Measurements from ENCODE around the gene CACNA1F. TPM values are rescaled to one million over a fixed set of nuclear protein-coding genes. Genes with fewer than 3 reads are reported as not detected.

CACNA1F gene
- total RNA-seq, 1 donor from 2014 or later, result 0.25 TPM

DNA sequence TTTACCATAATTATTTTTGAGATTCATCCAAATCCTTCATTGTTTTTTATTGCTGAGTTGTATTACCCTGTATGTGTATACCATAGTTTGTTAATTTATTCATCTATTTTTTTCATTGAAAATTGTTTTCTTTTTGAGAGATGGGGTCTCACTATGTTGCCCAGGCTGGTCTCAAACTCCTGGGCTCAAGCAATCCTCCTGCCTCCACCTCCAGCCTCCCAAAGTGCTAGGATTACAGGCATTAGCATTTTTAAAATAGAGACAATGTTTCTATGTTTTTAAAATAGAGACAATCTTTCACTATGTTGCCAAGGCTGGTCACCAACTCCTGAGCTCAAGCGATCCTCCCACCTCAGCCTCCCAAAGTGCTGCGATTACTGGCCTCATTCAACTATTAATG lies 72.2 kb downstream of the CACNA1F start:
- no peaks in the 10 kb centered on the region for H3K9me3 ChIP-seq
- H3K4me3 ChIP-seq, result no peak overlapping the region
- H3K36me3 ChIP-seq, result no peaks in the 10 kb centered on the region
- intact Hi-C loops (cut with DNase I), result no loop called here
- no peaks in the 10 kb centered on the region for H3K4me1 ChIP-seq
- no peaks in the 10 kb centered on the region for H3K27me3 ChIP-seq
- no peak for TF ChIP-seq POLR2AphosphoS5 (IDR thresholded peaks at IDR 0.05; ENCODE audit: insufficient read depth in 1 of 2, low read depth in 1 of 2)
- TF ChIP-seq, protein P1, sequence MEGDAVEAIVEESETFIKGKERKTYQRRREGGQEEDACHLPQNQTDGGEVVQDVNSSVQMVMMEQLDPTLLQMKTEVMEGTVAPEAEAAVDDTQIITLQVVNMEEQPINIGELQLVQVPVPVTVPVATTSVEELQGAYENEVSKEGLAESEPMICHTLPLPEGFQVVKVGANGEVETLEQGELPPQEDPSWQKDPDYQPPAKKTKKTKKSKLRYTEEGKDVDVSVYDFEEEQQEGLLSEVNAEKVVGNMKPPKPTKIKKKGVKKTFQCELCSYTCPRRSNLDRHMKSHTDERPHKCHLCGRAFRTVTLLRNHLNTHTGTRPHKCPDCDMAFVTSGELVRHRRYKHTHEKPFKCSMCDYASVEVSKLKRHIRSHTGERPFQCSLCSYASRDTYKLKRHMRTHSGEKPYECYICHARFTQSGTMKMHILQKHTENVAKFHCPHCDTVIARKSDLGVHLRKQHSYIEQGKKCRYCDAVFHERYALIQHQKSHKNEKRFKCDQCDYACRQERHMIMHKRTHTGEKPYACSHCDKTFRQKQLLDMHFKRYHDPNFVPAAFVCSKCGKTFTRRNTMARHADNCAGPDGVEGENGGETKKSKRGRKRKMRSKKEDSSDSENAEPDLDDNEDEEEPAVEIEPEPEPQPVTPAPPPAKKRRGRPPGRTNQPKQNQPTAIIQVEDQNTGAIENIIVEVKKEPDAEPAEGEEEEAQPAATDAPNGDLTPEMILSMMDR (IDR thresholded peaks at IDR 0.05), result no peak
- TF ChIP-seq POLR2A (IDR thresholded peaks at IDR 0.05), result no peak
- DNase-seq (ENCODE audit: extremely low spot score in 2 of 2), result no peak
- no peak overlapping the region for H3K27ac ChIP-seq

DNA sequence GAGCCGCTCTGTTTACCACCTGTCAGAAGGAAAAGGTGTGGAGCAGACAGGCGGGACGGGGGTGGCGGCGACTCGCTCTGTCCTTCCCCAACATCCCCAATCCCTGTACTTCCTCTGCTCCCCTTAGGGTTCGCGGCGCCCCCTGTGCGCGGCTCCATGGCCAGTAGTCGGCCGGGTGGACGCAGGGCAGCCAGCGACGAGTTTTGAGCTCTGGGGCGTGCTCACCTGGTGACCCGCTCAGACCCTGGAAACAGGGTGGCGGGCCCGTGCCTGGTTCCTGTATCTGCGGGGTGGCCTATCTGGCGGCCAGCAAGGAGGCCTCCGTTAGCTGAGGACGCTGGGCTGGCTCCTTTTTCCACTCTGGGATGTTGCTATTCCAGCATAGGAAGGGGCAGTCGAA lies 75.9 kb downstream of the CACNA1F start:
- H3K4me1 ChIP-seq, result no peaks in the 10 kb centered on the region
- no peaks in the 10 kb centered on the region for H3K27me3 ChIP-seq
- DNase-seq (ENCODE audit: extremely low spot score in 2 of 2), result no peak
- no peak overlapping the region for H3K27ac ChIP-seq
- H3K36me3 ChIP-seq, result no peaks in the 10 kb centered on the region
- no peaks in the 10 kb centered on the region for H3K9me3 ChIP-seq
- TF ChIP-seq, protein P1 (IDR thresholded peaks at IDR 0.05), result no peak
- TF ChIP-seq POLR2A (IDR thresholded peaks at IDR 0.05) (no peak), POLR2AphosphoS5 (IDR thresholded peaks at IDR 0.05; ENCODE audit: insufficient read depth in 1 of 2, low read depth in 1 of 2) (no peak)
- no peak overlapping the region for H3K4me3 ChIP-seq
- intact Hi-C loops (cut with DNase I), result no loop called here

DNA sequence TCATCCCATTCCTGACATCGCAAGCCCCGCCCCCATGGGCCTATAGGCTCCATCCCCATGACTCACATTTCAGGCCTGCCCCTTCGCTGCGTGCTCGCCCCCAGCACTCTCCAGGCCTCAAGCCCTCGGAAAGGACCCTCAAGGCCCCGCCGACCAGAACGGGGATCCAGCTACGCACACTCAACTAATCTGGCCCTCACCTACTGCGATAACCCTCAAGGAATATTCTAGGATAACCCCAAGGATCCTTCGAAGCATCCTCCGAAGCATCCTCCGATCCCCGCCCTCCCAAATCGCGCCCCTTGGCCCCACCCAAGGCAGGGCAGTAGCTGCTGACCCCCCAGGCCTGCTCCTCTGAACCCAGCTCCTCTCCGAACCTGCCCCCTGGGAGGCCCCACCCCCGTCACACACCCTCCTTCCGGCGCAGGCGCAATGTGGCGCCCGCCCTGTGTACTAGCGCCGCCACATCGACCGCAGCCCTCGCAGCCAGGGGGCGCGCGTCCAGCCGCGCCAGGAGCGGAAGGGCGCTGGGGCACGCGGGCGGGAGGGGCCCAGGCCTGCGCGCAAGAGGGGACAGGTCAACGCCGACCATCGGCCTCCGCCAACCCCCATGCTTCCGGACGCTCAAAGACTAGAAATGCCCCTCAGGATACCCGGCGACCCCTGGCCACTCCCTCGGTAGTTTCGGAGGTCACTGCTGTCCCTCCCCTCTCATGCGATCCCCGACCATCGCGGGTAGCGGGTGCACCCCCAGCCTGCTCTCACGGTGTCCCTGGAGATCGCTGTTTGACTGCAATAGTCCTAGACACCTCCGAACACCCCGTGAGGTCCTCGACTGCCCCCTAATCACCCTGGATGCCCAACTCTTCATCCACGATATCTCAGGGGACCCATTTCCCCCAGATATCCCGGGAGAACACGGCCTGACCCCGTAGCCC lies 77.0 kb downstream of the CACNA1F start:
- Histone ChIP-seq H3K9me3 (no peaks in the 10 kb centered on the region), H3K36me3 (no peaks in the 10 kb centered on the region), H3K27me3 (no peaks in the 10 kb centered on the region), H3K4me3 (peak overlapping the region; percentile 50 to 52), H3K27ac (peak overlapping the region; percentile 97), H3K4me1 (no peaks in the 10 kb centered on the region)
- DNase-seq (ENCODE audit: extremely low spot score in 2 of 2), result no peak
- intact Hi-C loops (cut with DNase I), result no loop called here
- TF ChIP-seq POLR2A (IDR thresholded peaks at IDR 0.05) (peak in 1 of 2 donors; percentile 32), POLR2AphosphoS5 (IDR thresholded peaks at IDR 0.05; ENCODE audit: insufficient read depth in 1 of 2, low read depth in 1 of 2) (peak in 1 of 2 donors; percentile 90)
- TF ChIP-seq, protein P1 (IDR thresholded peaks at IDR 0.05), result peak; percentile 40 to 81 (median 67)

DNA sequence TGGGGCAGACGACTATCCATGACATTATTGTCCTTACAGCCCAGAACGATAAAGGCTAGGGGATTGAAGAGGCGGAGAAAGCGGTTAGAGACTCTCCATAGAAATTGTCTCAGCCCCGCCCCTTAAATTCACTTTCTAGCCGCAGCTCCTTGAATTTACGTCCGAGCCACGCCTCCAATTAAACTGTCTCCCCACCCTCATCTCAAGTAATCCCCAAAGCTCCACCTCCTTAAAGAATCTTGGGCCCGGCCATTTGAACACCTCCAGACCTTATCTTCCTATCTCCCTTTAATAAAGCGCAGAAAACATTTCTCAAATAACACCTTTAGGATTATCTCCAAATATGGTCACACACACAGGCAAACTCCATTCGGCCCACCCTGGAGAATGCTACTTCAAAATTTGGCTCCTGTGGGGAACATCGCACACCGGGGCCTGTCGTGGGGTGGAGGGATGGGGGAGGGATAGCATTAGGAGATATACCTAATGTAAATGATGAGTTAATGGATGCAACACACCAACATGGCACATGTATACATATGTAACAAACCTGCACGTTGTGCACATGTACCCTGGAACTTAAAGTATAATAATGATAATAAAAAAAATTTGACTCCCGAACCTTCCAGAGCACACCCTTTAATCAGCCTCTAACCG lies 77.8 kb downstream of the CACNA1F start:
- Histone ChIP-seq H3K27ac (peak overlapping the region; percentile 97), H3K4me1 (no peaks in the 10 kb centered on the region), H3K27me3 (no peaks in the 10 kb centered on the region), H3K36me3 (no peaks in the 10 kb centered on the region), H3K4me3 (peak overlapping the region; percentile 50 to 52), H3K9me3 (no peaks in the 10 kb centered on the region)
- intact Hi-C loops (cut with DNase I), result no loop called here
- DNase-seq (ENCODE audit: extremely low spot score in 2 of 2), result no peak
- TF ChIP-seq POLR2A (IDR thresholded peaks at IDR 0.05) (no peak), POLR2AphosphoS5 (IDR thresholded peaks at IDR 0.05; ENCODE audit: insufficient read depth in 1 of 2, low read depth in 1 of 2) (peak in 1 of 2 donors; percentile 7)
- TF ChIP-seq, protein P1 (IDR thresholded peaks at IDR 0.05), result no peak

Other genes starting within 250 kb of the CACNA1F start
- gene GRIPAP1, start 231.1 kb downstream of the CACNA1F start, total RNA-seq, result 27.5 TPM
- gene TFE3, start 190.0 kb downstream of the CACNA1F start, total RNA-seq, result 87.4 TPM
- gene CCDC120, start 174.3 kb downstream of the CACNA1F start, total RNA-seq, result 8.6 TPM
- 24.1 TPM for gene PRAF2, start 159.3 kb downstream of the CACNA1F start, total RNA-seq
- gene WDR45, start 153.5 kb downstream of the CACNA1F start, total RNA-seq, result 72.7 TPM
- gene GPKOW, start 109.6 kb downstream of the CACNA1F start, total RNA-seq, result 17.7 TPM
- gene MAGIX, start 70.6 kb downstream of the CACNA1F start, total RNA-seq, result 2.2 TPM
- gene PLP2, start 61.4 kb downstream of the CACNA1F start, total RNA-seq, result 81.3 TPM
- 26.5 TPM for gene PRICKLE3, start 47.0 kb downstream of the CACNA1F start, total RNA-seq
- 11.0 TPM for gene SYP, start 33.1 kb downstream of the CACNA1F start, total RNA-seq
- 8.8 TPM for gene CCDC22, start 2.1 kb upstream of the CACNA1F start, total RNA-seq
- gene FOXP3, start 31.4 kb upstream of the CACNA1F start, total RNA-seq, result 1.5 TPM
- gene PPP1R3F, start 36.5 kb upstream of the CACNA1F start, total RNA-seq, result 18.9 TPM
- not detected for gene GAGE10, start 70.3 kb upstream of the CACNA1F start, total RNA-seq
- gene GAGE12J, start 88.7 kb upstream of the CACNA1F start, total RNA-seq, result not detected
- gene GAGE13, start 98.2 kb upstream of the CACNA1F start, total RNA-seq, result not detected